Lower lobe of right lung (tissue), 2 donors: ENCODE data around the gene CARS1. TPM values are rescaled to one million over a fixed set of nuclear protein-coding genes. Genes with fewer than 3 reads are reported as not detected.

Experiments
- ATAC-seq, 2 donors: fragments of 200-7000 bp; cut with Tn5 transposase; one replicate each; pipeline ENCODE4 v1.9.1; 2020 to 2022; ENCODE audit warnings: mild to moderate bottlenecking in 2 of 2, moderate library complexity in 2 of 2
- DNase-seq: peaks from one replicate; pipeline ENCODE4 v3.0.0-alpha.2; 2020
- H3K27ac ChIP-seq: fragments of 200-600 bp; one replicate; pipeline ENCODE4 v1.8.0; 2022
- H3K27me3 ChIP-seq: fragments of 200-600 bp; one replicate; pipeline ENCODE4 v1.8.0; 2022; ENCODE audit warnings: low read depth
- H3K36me3 ChIP-seq: fragments of 200-600 bp; one replicate; pipeline ENCODE4 v1.8.0; 2022; ENCODE audit warnings: mild to moderate bottlenecking
- H3K4me1 ChIP-seq: fragments of 200-600 bp; one replicate; pipeline ENCODE4 v1.8.0; 2022
- H3K4me3 ChIP-seq: fragments of 200-600 bp; one replicate; pipeline ENCODE4 v1.8.0; 2022; ENCODE audit warnings: mild to moderate bottlenecking
- H3K9me3 ChIP-seq: fragments of 200-600 bp; one replicate; pipeline ENCODE4 v1.8.0; 2022
- intact Hi-C: fragments of 100-400 bp; cut with DNase I; formaldehyde crosslinking; loops from one replicate; pipeline ENCODE4 v1.11.0; 2022
- total RNA-seq: library from RNA; stranded (reverse); fragmentation: NEBNext Ultra II Directional; extraction: Animal tissue kit (Norgen Biotek cat#: 25700); gene quantifications from one replicate; pipeline ENCODE4 v1.2.1, GENCODE V29; 2021
- TF ChIP-seq, protein P1 (sequence below): fragments of 200-600 bp; IDR thresholded peaks from one replicate; pipeline ENCODE4 v1.8.0; 2022; ENCODE audit warnings: antibody characterized with exemption, mild to moderate bottlenecking
- donor health status: DM: no; HTN: yes; CAD: no; lungs with severe emphysema.

CARS1 gene
- total RNA-seq, 1 donor from 2014 or later, result 40.2 TPM

DNA sequence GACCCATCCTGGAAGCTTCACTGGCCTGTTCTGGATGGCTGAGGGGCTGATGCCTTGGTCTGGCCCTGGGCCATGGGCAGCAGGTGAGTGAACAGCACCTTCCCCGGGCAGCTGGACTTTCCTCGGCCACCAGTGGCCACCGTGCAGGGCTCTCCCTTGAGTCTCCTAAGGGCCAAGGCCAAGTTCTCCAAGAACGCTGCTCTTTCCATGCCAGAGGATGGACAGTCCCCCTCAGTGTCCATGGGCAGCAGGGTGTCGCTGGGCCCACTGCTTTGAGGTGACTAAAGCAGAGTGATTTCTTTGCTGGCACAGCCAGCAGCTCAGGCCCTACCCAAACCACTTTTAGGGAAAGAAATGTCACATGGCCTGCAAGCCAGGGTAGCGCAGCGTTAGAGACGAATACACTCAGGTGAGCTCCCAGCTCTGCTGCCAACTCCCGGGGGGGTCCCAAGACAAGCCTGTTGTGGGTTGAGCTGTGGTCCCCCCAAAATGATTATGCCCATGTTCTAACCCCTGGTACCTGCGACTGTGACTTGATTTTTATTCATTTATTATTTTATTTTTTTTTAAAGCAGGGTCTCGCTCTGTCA is 3.3 kb upstream of the CARS1 start:
- no peaks in the 10 kb centered on the region for H3K9me3 ChIP-seq
- peaks cover 5% of the 10 kb centered on the region for H3K27me3 ChIP-seq
- H3K27ac ChIP-seq, result no peak overlapping the region
- H3K4me1 ChIP-seq, result peaks cover 18% of the 10 kb centered on the region
- TF ChIP-seq, protein P1, sequence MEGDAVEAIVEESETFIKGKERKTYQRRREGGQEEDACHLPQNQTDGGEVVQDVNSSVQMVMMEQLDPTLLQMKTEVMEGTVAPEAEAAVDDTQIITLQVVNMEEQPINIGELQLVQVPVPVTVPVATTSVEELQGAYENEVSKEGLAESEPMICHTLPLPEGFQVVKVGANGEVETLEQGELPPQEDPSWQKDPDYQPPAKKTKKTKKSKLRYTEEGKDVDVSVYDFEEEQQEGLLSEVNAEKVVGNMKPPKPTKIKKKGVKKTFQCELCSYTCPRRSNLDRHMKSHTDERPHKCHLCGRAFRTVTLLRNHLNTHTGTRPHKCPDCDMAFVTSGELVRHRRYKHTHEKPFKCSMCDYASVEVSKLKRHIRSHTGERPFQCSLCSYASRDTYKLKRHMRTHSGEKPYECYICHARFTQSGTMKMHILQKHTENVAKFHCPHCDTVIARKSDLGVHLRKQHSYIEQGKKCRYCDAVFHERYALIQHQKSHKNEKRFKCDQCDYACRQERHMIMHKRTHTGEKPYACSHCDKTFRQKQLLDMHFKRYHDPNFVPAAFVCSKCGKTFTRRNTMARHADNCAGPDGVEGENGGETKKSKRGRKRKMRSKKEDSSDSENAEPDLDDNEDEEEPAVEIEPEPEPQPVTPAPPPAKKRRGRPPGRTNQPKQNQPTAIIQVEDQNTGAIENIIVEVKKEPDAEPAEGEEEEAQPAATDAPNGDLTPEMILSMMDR, result no peak
- peak; percentile 28 for DNase-seq
- no peak for ATAC-seq
- H3K36me3 ChIP-seq, result no peaks in the 10 kb centered on the region
- intact Hi-C loops, result no loop called here
- no peak overlapping the region for H3K4me3 ChIP-seq

DNA sequence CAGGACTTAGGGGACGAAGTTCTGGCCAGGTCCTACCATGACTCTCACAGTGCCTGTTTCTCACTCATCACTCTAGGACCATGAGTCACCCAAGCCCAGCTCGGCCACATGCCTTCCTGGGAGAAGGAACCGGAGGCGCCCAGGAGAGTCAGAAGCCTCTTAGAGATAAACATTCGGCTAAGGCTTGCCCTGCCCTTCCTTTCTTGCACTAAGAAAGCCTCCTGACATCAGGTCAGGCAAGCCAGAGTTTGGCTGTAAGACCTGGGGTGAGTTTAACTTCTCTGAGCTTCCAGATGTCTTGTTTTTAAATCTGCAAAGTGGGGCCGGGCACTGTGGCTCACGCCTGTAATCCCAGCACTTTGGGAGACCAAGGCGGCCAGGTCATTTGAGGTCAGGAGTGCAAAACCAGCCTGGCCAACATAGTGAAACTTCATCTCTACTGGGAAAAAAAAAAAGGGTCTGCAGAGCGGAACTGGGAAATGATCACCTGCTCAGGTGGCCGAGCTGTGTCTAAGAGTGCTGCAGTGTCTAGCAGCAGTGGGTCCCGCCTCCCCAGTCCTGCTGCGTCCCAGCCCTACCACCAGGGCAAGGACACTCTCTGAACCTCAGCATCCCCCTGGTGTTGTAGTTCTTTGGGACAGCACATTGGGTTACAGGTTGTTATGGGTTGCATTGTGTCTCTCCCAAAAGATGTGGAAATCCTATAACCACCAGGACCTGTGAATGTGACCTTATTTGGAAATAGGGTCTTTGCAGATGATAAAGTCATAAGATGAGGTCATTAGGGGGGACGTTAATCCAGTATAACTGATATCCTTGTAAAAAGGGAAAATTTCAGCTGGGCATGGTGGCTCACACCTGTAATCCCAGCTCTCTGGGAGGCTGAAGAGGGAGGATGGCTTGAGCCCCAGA is 1.8 kb upstream of the CARS1 start:
- H3K27ac ChIP-seq, result no peak overlapping the region
- H3K9me3 ChIP-seq, result no peaks in the 10 kb centered on the region
- peaks cover 6% of the 10 kb centered on the region for H3K36me3 ChIP-seq
- no peak overlapping the region for H3K4me3 ChIP-seq
- TF ChIP-seq, protein P1, result no peak
- DNase-seq (peak; percentile 30), ATAC-seq (no peak)
- intact Hi-C loops, result no loop called here
- H3K27me3 ChIP-seq, result no peaks in the 10 kb centered on the region
- peaks cover 23% of the 10 kb centered on the region for H3K4me1 ChIP-seq

DNA sequence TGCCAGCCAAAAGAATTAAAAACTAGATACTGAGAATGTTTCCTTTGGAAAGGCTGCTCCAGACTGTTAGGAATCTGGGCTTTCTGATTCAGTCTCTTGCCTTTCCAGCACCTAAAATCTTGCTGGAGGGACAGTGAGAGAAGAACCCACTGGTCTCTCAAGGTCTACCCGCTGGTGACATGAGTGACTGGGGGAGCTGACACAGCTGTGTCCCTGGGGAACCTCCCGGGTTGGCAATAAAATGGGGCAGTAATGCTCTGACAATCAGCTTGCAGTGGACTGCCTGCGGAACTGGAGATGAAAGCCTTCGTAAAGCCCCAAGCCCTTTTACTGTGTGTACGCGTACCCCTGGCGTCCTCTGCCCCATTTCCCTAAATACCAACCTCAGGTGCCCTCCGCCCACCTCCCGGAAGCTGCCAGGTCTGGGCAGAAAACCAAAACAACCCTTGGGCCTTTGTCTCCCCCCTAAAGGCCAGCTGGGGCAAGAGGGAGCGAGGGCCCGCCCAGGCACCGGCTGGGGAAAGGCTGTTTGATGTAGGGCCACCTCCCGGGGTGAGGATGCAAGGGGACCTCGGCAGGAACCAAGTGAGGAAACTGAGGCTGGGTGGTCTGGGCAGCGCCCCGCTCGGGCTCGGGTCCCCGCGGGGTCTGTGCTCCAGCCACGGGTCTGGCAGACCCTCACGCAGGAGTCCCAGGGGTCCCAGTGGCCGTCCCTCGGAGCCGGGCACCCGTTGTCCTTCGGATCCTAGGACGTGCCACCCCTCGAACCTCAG is 741 bp downstream of the CARS1 start:
- H3K27ac ChIP-seq, result peak overlapping the region; percentile 89
- no peak for DNase-seq
- intact Hi-C loops, result no loop called here
- TF ChIP-seq, protein P1, result no peak
- peaks cover 25% of the 10 kb centered on the region for H3K36me3 ChIP-seq
- H3K4me3 ChIP-seq, result peak overlapping the region; percentile 91
- H3K27me3 ChIP-seq, result no peaks in the 10 kb centered on the region
- H3K4me1 ChIP-seq, result peaks cover 23% of the 10 kb centered on the region
- peak; percentile 34 to 40 for ATAC-seq
- H3K9me3 ChIP-seq, result no peaks in the 10 kb centered on the region

DNA sequence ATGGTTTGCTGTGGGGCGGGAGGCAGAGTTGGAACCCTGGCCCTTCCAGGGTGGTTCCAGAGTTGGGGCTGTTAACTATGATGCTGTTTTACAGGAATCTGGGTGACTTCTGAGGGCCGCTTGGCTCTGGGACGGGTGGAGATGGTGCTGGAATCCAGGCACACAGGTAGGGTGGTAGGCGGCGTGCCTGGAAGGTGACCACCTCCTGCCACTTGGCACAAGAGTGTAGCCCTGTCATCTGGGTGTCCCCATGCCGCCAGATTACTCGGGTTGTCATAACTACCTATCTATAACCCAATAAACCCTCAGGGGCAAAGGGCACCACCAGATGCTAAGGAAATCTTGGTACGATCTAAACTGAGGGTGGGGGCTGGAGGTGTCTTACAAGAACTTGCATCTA is 1.3 kb downstream of the CARS1 start:
- H3K27ac ChIP-seq, result no peak overlapping the region
- intact Hi-C loops, result no loop called here
- no peaks in the 10 kb centered on the region for H3K27me3 ChIP-seq
- ATAC-seq (no peak), DNase-seq (no peak)
- TF ChIP-seq, protein P1, result no peak
- H3K9me3 ChIP-seq, result no peaks in the 10 kb centered on the region
- peaks cover 25% of the 10 kb centered on the region for H3K36me3 ChIP-seq
- H3K4me1 ChIP-seq, result peaks cover 23% of the 10 kb centered on the region
- peak overlapping the region; percentile 91 for H3K4me3 ChIP-seq

DNA sequence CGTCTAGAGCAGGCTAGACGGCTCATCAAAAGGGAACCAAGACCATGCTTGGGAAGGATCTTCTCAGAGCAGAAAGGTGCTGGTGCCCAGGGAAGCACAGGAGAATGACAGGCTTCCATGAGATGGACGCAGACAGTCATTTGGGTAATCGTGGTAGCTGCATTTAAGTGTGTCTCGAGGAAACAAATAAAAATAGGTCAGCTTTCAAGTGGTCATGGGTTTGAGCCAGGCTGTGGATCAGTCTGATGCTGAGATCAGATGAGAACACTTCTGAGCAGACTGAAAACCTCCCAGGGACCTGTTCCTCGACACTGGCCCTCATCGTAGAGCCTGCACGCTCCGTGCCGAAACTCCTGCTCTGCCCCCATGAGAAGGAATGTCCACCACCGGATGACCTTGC is 4.7 kb downstream of the CARS1 start:
- no peak overlapping the region for H3K4me3 ChIP-seq
- peaks cover 25% of the 10 kb centered on the region for H3K36me3 ChIP-seq
- TF ChIP-seq, protein P1, result no peak
- no peaks in the 10 kb centered on the region for H3K9me3 ChIP-seq
- no peak for DNase-seq
- H3K27ac ChIP-seq, result no peak overlapping the region
- intact Hi-C loops, result no loop called here
- no peaks in the 10 kb centered on the region for H3K27me3 ChIP-seq
- peaks cover 41% of the 10 kb centered on the region for H3K4me1 ChIP-seq
- ATAC-seq, result no peak
